Activated CD4-positive, alpha-beta memory T cell treated with anti-CD3 and anti-CD28 coated beads, Interleukin-2, amount 10 ng/mL, durations not matched to agents 7 days and 5 days (primary cell): ENCODE measurements around the gene YIPF1. TPM values are rescaled to one million over a fixed set of nuclear protein-coding genes. Genes with fewer than 3 reads are reported as not detected.

ENCODE experiments used
- total RNA-seq, 2 experiments: library from RNA; stranded (reverse); gene quantifications; one replicate each; pipeline ENCODE4 v1.2.3, GENCODE V29; 2021

YIPF1 gene
- total RNA-seq, 2 experiments from 2014 or later = 17.8 to 19.7 TPM

Other genes with a start within 250 kb of the YIPF1 start
- not detected for gene GLIS1, start 150.6 kb downstream of the YIPF1 start, total RNA-seq
- 10 to 100 TPM; 23.2 to 24.7 TPM for gene NDC1, start 51.5 kb downstream of the YIPF1 start, total RNA-seq
- not detected for gene DIO1, start 4.4 kb upstream of the YIPF1 start, total RNA-seq
- gene IFT25, start 55.9 kb upstream of the YIPF1 start, total RNA-seq = 10 to 100 TPM; 60.2 to 63.2 TPM
- gene LRRC42, start 56.6 kb upstream of the YIPF1 start, total RNA-seq = 10 to 100 TPM; 19.9 to 20.8 TPM
- gene LDLRAD1, start 128.4 kb upstream of the YIPF1 start, total RNA-seq = not detected
- gene TMEM59, start 163.4 kb upstream of the YIPF1 start, total RNA-seq = 100 to 1,000 TPM; 278 to 280 TPM
- 10 to 100 TPM; 11.5 to 13.5 TPM for gene TCEANC2, start 163.8 kb upstream of the YIPF1 start, total RNA-seq